Hematopoietic multipotent progenitor cell (in vitro differentiated cells): ENCODE data around the gene NR3C1. TPM values are rescaled to one million over a fixed set of nuclear protein-coding genes. Genes with fewer than 3 reads are reported as not detected.

Experiments
- DNase-seq, 3 donors: peaks; one replicate each; pipeline ENCODE4 v3.0.0-alpha.2; 2011 to 2015; ENCODE audit warnings: low read depth in 2 of 3, low spot score in 2 of 3
- total RNA-seq: library from RNA; depleted of rRNA; stranded (reverse); fragments of >200 nt; gene quantifications from one replicate; pipeline ENCODE4 v1.2.3, GENCODE V29; 2012

Gene NR3C1
- total RNA-seq, 1 donor: 39.9 TPM

- DNase-seq: no peak
Observed at GRCh38 chr5:143315214-143315613, 88.3 kb downstream of the NR3C1 start.

GRCh38 chr5:143314659-143315058 is 88.8 kb downstream of the NR3C1 start:
- DNase-seq: peak in 1 of 3 donors; percentile 8

GRCh38 chr5:143314099-143314498 is 89.4 kb downstream of the NR3C1 start:
- no peak for DNase-seq

- no peak for DNase-seq
Observed at GRCh38 chr5:143313298-143313852, 90.1 kb downstream of the NR3C1 start.

- DNase-seq: no peak
Observed at GRCh38 chr5:143312822-143313221, 90.7 kb downstream of the NR3C1 start.

- DNase-seq: no peak
Observed at GRCh38 chr5:143311955-143312354, 91.5 kb downstream of the NR3C1 start.

GRCh38 chr5:143311428-143311827 is 92.1 kb downstream of the NR3C1 start:
- no peak for DNase-seq

GRCh38 chr5:143309661-143310431 is 93.6 kb downstream of the NR3C1 start:
- no peak for DNase-seq

- DNase-seq: no peak
Observed at GRCh38 chr5:143308731-143309130, 94.8 kb downstream of the NR3C1 start.

- DNase-seq: no peak
Observed at GRCh38 chr5:143306040-143306439, 97.4 kb downstream of the NR3C1 start.

- DNase-seq: no peak
Observed at GRCh38 chr5:143304836-143305475, 98.5 kb downstream of the NR3C1 start.

GRCh38 chr5:143302341-143303045 is 101.0 kb downstream of the NR3C1 start:
- DNase-seq: no peak

- DNase-seq: no peak
Observed at GRCh38 chr5:143297756-143298155, 105.7 kb downstream of the NR3C1 start.

- no peak for DNase-seq
Observed at GRCh38 chr5:143290125-143290524, 113.4 kb downstream of the NR3C1 start.

GRCh38 chr5:143284521-143284920 is 119.0 kb downstream of the NR3C1 start:
- DNase-seq: peak in 1 of 3 donors; percentile 9

GRCh38 chr5:143284002-143284401 is 119.5 kb downstream of the NR3C1 start:
- DNase-seq: no peak

GRCh38 chr5:143281226-143281625 is 122.3 kb downstream of the NR3C1 start:
- peak in 2 of 3 donors; percentile 17 to 81 for DNase-seq

- no peak for DNase-seq
Observed at GRCh38 chr5:143279698-143280097, 123.8 kb downstream of the NR3C1 start.

GRCh38 chr5:143277536-143277935 is 126.0 kb downstream of the NR3C1 start:
- DNase-seq: no peak

- DNase-seq: no peak
Observed at GRCh38 chr5:143275512-143276363, 127.7 kb downstream of the NR3C1 start.
